ENCODE measurements around the gene DENND1C.
"Not testable (repeated sequence)": the region's sequence is repeated elsewhere in the genome, so short reads cannot be mapped to it uniquely, and the experiment has no call there.

The DENND1C gene

DNA sequence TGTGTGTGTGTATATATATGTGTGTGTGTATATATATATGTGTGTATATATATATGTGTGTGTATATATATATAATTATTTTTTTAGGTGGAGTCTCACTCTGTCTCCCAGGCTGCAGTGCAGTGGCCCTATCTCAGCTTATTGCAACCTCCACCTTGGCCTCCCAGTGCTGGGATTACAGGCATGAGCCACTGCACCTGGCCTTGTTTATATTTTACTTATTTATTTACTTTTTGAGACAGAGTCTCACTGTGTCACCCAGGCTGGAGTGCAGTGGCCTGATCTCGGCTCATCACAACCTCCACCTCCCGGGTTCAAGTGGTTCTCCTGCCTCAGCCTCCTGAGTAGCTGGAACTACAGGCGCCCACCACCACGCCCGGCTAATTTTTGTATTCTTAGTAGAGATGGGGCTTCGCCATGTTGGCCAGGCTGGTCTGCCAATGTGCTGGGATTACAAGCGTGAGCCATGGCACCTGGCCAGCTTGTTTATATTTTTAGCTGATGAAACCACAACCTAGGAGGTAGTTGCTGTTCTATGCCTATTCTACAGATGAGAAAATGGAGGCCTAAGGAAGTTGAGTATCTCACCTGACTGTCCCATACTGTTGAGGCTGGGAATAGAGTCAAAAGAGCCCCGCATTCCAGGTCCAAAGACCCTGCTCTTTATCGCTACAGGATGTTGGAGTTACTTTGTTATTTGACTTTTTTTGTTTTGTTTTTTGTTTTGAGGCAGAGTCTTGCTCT, 26.6 kb upstream of the DENND1C start:
- DNase-seq, result not testable (repeated sequence)

- no peak for DNase-seq
These were observed 22.0 kb upstream of the DENND1C start for GRCh38 chr19:6503407-6504201.

DNA sequence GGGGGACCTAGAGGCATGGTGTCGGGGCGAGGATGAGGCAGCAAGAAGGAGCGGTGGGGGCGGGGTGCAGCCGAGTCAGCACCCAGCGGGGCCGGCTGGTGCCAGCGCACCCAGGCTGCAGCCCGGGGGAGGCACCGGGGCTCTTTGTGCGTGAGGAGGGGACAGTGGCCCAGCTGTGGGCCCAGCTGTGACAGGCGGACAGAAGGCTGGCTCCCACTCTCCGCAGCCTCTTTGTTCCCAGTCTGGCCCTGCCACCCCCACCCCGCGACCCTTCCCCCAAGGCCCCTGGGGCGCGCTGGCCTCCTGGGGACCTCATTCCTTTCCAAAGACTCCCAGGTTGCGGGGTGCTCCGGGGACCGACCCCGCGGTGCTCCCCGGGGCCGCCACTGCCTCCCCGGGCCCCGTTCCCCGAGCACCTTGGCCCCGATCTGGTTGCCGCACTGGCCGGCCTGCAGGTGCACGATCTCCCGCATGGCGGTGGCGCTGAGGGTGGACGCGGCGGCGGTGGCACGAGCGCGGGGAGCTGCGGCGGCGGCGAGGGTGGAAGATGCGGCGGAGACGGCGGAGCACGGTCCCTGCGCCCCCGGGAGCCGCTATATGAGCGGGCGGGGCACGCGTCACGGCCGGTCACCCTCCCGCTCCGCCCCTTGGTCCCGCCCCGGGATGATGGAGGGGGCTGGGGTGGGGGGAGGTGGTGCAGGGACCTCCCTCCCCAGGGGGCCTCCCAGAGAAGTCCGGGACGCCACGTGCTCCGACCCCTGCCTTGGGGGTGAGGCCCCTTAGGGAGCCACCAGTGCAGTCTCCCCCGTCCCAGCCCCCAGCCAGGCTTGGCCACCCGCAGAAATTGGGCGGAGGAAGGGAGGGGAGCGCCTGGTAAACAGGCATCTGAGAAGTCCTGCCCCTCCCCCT, 20.4 kb upstream of the DENND1C start, which contains the start of gene TUBB4A:
Gene TUBB4A, minus strand, starts transcription at position 570 of the 909 bp plus-strand sequence. Its CDS starts 97 bp downstream, at position 473.
- no peak for DNase-seq

DNA sequence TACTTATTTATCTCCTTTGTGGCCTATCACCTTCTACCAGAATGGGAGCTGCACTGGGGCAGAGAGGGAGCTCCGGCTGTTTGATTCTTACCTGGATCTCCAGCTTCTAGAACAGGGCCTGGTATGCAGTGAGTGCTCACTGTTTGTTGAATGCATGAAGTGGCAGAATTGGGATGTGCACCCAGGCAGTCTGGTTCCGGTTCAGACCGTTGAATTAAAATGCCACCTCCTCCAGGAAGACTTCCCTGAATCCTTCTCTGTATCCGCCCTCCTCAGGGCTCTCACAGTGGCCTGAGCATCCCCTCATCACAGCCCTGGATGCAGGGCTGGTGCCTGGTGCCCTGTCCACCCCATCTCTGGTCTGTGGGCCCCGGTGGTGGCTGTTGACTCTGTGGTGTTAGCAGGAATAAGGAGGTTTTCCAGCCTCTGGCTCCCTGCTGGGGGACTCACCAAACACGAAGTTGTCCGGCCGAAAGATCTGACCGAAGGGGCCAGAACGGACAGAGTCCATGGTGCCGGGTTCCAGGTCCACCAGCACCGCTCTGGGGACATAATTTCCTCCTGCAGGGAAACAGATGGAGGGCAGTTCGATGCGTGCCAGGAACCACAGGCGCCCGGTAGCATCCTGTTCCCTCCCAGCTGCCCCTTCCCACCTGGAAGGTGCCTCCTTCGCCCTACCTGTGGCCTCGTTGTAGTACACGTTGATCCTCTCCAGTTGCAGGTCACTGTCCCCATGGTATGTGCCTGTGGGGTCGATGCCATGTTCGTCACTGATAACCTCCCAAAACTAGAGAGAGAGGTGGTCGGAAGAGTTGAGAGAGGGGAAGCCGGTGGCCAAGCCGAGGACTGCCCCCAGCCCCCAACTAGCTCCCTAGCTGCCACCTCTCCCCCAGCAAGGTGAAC, 19.5 kb upstream of the DENND1C start:
- DNase-seq, result no peak

DNA sequence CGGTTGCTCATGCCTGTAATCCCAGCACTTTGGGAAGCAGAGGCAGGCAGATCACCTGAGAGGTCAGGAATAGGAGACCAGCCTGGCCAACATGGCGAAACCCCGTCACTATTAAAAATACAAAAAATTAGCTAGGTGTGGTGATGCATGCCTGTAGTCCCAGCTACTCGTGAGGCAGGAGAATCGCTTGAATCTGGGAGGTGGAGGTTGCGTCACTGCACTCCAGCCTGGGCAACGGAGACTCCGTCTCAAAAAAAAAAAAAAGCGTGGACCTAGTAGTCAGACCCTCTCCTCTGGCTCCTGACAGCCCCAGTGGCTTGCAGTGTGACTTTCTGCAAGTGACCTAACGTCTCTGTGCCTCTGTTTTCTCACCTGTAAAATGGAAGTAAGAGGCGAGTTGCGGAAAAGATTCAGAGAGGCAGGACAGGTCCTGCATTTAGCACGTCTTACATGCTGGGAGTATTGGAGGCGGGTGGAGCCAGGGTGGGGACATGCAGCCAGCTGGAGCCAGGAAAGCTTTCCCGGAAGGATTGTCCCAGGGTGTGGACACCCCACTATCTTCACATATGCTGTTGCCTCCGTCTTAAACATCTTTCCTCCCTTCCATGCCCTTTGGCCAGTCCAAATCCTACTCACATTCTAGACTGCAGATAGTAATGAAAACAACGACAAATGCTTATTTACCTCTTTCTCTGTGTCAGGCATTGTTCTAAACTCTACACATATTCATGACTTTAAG, 17.6 kb upstream of the DENND1C start:
- no peak for DNase-seq

GRCh38 chr19:6498294-6499036, 16.9 kb upstream of the DENND1C start:
- DNase-seq, result no peak

DNA sequence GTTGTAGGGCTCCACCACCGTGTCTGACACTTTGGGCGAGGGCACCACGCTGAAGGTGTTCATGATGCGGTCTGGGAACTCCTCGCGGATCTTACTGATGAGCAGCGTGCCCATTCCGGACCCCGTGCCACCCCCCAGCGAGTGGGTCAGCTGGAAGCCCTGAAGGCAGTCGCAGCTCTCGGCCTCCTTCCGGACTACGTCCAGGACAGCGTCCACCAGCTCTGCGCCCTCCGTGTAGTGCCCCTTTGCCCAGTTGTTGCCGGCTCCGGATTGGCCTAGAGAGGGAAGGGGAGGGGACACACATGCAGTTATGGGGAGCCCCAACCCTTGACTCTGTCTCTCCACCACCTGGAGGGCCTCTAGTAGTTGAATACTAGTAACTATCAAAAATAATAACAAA, 14.4 kb upstream of the DENND1C start:
- no peak for DNase-seq

DNA sequence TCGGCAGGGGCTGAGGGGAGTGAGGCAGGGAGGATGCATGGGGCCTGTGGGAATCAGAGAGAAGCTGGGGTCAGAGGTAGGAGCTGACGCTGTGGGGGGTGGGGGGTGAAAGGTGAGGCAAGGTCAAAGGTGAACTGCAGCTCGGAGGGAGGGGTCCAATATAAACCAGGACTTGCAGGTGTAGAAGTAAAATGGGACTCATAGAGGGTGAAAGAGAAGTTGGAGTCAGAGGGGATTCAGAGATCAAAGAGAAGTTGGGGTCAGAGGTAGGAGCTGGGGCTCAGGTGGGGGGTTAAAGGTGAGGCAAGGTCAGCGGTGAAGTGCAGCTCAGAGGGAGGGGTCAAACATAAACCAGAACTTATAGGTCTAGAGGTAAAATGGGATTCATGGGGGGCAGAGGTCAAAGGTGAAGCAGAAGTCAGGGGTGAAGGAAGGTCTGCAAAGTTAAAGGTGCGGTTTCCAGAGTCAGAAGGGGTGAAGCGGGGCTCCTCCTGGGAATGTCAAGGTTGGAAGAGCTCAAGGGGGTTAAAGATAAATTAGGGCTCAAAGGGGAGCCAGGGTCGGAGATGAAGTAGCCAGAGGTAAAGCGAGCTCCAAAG, 12.9 kb upstream of the DENND1C start:
- no peak for DNase-seq

GRCh38 chr19:6491802-6492592, 10.4 kb upstream of the DENND1C start:
- DNase-seq, result no peak

DNA sequence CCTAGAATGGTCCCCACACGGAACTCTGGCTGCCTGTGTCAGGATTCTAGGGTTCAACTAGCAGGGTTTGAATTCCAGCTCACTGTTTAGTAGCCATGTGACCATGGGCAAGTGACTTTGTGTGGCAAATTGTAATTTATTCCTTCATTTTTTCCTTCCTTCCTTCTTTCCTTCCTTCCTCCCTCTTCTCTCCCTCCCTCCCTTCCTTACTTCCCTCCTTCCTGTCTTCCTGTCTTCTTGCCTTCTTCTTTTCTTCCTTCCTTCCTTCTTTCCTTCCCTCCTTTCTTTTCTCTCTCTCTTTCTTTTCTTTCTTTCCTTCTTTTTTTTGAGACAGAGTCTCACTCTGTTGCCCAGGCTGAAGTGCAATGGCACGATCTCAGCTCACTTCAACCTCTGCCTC, 8.5 kb upstream of the DENND1C start:
- no peak for DNase-seq

DNA sequence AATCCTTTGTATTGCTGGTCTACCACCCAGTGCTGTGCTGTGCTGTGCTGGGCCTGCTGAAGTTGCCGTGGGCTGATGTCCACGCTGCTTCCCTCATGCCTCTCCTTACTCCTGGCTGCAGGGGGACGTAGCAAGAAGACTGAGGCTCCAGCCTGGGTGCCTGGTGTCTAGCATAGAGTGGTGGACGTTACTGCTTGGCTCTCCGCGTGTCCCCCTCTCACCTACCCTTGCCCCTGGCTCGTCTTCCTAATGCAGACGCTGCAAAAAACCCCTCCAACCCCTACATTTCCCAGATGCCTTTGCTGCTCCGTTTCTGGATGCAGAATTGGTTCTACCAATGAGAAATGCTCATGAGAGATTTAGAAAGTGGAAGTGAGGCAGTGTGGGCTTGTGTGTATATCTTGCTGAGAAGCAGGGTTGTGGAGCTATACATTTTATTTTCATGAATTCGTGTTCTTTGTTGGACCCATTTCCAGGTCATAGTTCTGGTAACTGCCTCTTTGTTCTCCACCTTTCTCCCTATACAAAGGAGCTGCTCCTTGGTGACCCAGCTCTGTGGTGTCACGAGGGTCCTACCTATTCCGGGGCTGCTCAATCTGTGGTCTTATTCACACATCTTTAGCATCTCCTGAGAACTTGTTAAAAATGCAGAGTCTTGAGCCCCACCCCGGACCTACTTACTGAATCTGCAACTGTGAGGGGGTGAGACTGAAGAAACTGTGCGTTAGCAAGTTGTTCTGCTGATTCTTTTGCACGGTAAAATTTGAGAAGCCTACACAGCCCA, 7.9 kb upstream of the DENND1C start:
- no peak for DNase-seq

DNA sequence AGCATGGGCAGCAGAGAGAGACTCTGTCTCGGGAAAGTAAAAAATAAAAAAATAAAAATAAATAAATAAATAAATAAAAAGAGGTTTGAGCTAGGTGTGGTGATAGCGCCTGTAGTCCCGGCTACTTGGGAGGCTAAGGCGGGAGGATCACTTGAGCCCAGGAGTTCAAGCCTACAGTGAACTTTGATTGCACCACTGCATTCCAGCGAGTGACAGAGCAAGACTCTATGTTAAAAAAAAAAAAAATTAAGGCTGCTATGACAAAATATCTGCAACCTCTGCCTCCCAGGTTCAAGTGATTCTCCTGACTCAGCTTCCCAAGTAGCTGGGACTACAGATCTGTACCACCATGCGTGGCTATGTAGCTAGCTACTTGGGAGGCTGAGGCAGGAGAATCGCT, 3.2 kb upstream of the DENND1C start:
- DNase-seq, result no peak

GRCh38 chr19:6484230-6484629, 2.6 kb upstream of the DENND1C start:
- DNase-seq, result no peak

DNA sequence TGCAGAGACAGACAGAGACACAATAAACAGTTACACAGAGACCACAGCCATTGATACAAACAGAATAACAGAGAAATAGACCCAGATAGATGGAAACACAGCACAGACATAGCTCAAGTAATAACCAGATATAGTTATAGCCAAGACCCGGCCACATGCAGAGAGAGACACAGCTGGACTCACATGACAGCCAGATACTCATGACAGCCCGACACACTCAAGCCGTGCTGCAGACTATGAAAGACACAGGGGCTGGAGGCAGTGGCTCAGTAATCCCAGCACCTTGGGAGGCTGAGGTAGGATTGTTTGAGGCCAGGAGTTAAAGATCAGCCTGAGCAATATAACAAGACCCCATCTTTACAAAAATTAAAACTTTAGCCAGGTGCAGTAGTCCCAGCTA, 1.6 kb upstream of the DENND1C start:
- DNase-seq, result no peak

GRCh38 chr19:6482343-6482686, 728 bp upstream of the DENND1C start:
- no peak for DNase-seq

GRCh38 chr19:6480848-6481415, 655 bp downstream of the DENND1C start:
- DNase-seq, result no peak

DNA sequence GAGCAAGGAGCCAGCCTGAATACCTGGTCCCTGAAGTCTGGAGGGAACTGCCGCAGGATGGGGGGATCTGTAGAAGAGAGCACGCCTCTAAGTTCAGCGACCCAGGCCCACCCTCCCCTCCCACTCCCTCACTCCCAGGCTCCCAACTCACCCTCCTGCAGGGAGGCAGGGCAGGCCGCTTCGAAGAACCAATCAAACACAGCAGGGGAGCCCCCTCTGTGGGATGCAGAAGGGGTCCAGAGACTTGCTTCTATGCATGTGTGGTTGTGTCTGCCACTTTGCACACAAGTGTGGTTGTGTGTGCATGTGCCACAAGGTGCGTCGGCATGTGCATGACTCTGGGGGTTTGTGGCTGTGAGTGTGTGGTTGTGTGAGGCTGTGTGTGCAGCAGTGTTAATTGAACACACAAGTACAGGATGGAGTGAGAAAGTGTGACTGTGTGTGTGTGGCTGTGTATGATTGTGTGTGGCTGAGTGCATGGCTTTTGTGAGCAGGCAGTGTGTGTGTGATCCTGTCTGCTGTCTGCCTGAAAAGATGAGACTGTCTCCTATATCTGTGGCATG, 1.7 kb downstream of the DENND1C start:
- no peak for DNase-seq

DNA sequence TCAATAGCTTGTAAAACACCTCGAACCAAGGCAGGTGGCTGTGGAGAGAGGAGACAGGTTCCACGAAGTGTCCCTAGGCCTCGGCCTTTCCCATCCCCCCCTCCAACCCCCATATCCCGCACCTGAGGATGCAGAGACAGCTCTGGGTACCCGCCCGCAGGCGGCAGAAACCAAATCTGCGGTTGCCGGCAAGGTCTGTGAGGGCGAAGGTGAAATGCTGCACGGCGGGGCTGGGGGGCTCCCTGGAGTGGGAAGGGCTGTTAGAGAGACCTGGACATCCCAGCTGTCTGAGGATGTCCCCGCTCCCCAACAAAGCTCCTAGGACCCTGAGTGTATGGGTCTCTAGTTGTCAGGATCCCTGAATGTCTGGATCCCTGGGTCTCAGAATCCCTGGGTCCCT, 2.8 kb downstream of the DENND1C start:
- DNase-seq, result no peak

All from NCI-H1930 (cell line).